ENCODE measurements around the gene DPP7. TPM values are rescaled to one million over a fixed set of nuclear protein-coding genes. Genes with fewer than 3 reads are reported as not detected.
A peak's percentile ranks its signal among the peaks of the same experiment; 100 is the strongest.

DPP7 gene
- total and polyA plus RNA-seq, 7 donors = 34.8 to 75.3 (median 67.4) TPM

GRCh38 chr9:137069508-137070091 lies 44.9 kb downstream of the DPP7 start:
- Histone ChIP-seq H3K27me3 (ENCODE audit: insufficient read depth in 3 of 3, low read length in 2 of 3) (peaks cover 0 to 10% (median 5%) of the 10 kb centered on the region in 3 donors), H3K4me1 (peaks cover 4% of the 10 kb centered on the region), H3K27ac (no peak overlapping the region), H3K36me3 (ENCODE audit: insufficient read depth in 1 of 2, low read depth in 1 of 2) (no peaks in the 10 kb centered on the region), H3K9me3 (no peaks in the 10 kb centered on the region), H3K4me3 (no peak overlapping the region)
- intact Hi-C loops (cut with DNase I) = loop anchor here (10.0 kb wide), 1 partner anchor 285 kb away; no protein-coding TSS in a partner anchor
- 5 to 9% (median 6%) methylated on average over 30 to 52 of the region's 52 CpGs for WGBS, 3 donors
- TF ChIP-seq CTCF (IDR thresholded peaks at IDR 0.05) = no peak
- ATAC-seq (no peak), DNase-seq (peak in 1 of 2 donors; percentile 12)

- Histone ChIP-seq H3K36me3 (ENCODE audit: insufficient read depth in 1 of 2, low read depth in 1 of 2) (no peaks in the 10 kb centered on the region), H3K4me3 (no peak overlapping the region), H3K9me3 (no peaks in the 10 kb centered on the region), H3K27me3 (ENCODE audit: insufficient read depth in 3 of 3, low read length in 2 of 3) (peaks cover 0 to 10% (median 5%) of the 10 kb centered on the region in 3 donors), H3K27ac (no peak overlapping the region), H3K4me1 (peaks cover 4% of the 10 kb centered on the region)
- 82 to 89% (median 88%) methylated on average over 15 to 17 of the region's 17 CpGs for WGBS, 3 donors
- DNase-seq (peak in 1 of 2 donors; percentile 11), ATAC-seq (no peak)
- TF ChIP-seq CTCF (IDR thresholded peaks at IDR 0.05) = no peak
- intact Hi-C loops (cut with DNase I) = loop anchor here (10.0 kb wide), 1 partner anchor 284 kb away; no protein-coding TSS in a partner anchor
These were observed 45.7 kb downstream of the DPP7 start for GRCh38 chr9:137068539-137069507.

- WGBS, 3 donors = 57 to 59% (median 59%) methylated on average over 12 of the region's 12 CpGs
- intact Hi-C loops (cut with DNase I) = loop anchor here (10.0 kb wide), 1 partner anchor 283 kb away; no protein-coding TSS in a partner anchor
- no peak overlapping the region for H3K27ac ChIP-seq
- DNase-seq (peak; percentile 74 to 87), ATAC-seq (peak; percentile 55 to 71 (median 66))
- peak; percentile 73 for TF ChIP-seq CTCF (IDR thresholded peaks at IDR 0.05)
- no peaks in the 10 kb centered on the region for H3K9me3 ChIP-seq
- H3K36me3 ChIP-seq (ENCODE audit: insufficient read depth in 1 of 2, low read depth in 1 of 2) = no peaks in the 10 kb centered on the region
- no peak overlapping the region for H3K4me3 ChIP-seq
- peaks cover 4% of the 10 kb centered on the region for H3K4me1 ChIP-seq
- peaks cover 0 to 10% (median 5%) of the 10 kb centered on the region in 3 donors for H3K27me3 ChIP-seq (ENCODE audit: insufficient read depth in 3 of 3, low read length in 2 of 3)
These were observed 46.5 kb downstream of the DPP7 start for GRCh38 chr9:137067860-137068538.

GRCh38 chr9:137066096-137066861 lies 48.3 kb downstream of the DPP7 start:
- H3K27me3 ChIP-seq (ENCODE audit: insufficient read depth in 3 of 3, low read length in 2 of 3) = peaks cover 0 to 10% (median 5%) of the 10 kb centered on the region in 3 donors
- no peak for TF ChIP-seq CTCF (IDR thresholded peaks at IDR 0.05)
- no peaks in the 10 kb centered on the region for H3K9me3 ChIP-seq
- intact Hi-C loops (cut with DNase I) = loop anchor here (10.0 kb wide), 1 partner anchor 281 kb away; no protein-coding TSS in a partner anchor
- no peaks in the 10 kb centered on the region for H3K36me3 ChIP-seq (ENCODE audit: insufficient read depth in 1 of 2, low read depth in 1 of 2)
- no peak overlapping the region for H3K4me3 ChIP-seq
- no peak overlapping the region for H3K27ac ChIP-seq
- no peak for DNase-seq
- H3K4me1 ChIP-seq = peaks cover 4% of the 10 kb centered on the region
- 82 to 91% (median 82%) methylated on average over 23 to 26 of the region's 26 CpGs for WGBS, 3 donors
- no peak for ATAC-seq
